Astrocyte of the cerebellum (primary cell): Measurements from ENCODE around the gene FOXN3.

Experiments
- DNase-seq: peaks from one replicate; pipeline ENCODE4 v3.0.0-alpha.2; 2011; ENCODE audit warnings: low read depth
- H3K4me3 ChIP-seq: 2 replicates; pipeline ENCODE4 v1.5.1; 2011; ENCODE audit warnings: mild to moderate bottlenecking, low read depth, low read length, moderate library complexity
- CTCF ChIP-seq: IDR thresholded peaks from 2 replicates; pipeline ENCODE4 v1.5.1; 2012; ENCODE audit warnings: low read length, low read depth, moderate library complexity, mild to moderate bottlenecking; ENCODE audit errors: missing control alignments
- in situ Hi-C: cut with HindIII; loops from 2 replicates; pipeline ENCODE4 v1.10.0; 2017; ENCODE audit warnings: low sequenced_read_pairs

The FOXN3 gene

GRCh38 chr14:89107626-89108025 lies 309.4 kb downstream of the FOXN3 start:
- TF ChIP-seq CTCF = no peak
- DNase-seq = no peak
- in situ Hi-C loops = no loop called here
- H3K4me3 ChIP-seq = no peak overlapping the region
